ENCODE measurements around the gene DNMT3L. TPM values are rescaled to one million over a fixed set of nuclear protein-coding genes. Genes with fewer than 3 reads are reported as not detected.
"Not testable (repeated sequence)": the region's sequence is repeated elsewhere in the genome, so short reads cannot be mapped to it uniquely, and the experiment has no call there.

DNMT3L gene
- total and polyA plus RNA-seq, 12 donors: not detected

DNA sequence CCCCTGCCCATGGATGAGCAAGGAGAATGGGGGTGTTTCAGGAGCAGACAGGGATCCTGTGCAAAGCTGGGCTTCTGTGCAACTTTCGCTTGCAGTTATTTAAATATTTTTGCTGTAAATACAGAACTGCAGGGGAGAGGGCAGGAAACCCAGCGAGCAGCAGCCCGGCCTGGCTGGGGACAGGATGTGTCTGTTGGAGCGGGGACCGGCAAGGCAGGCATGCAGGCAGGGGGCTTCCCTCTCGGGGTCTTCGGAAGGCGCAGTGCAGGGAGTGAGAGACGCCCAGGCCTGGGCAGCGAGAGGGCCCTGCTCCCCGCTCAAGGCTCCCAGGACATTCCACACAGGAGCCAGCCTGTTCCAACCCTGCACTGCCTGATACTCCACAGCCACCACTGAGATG lies 22.3 kb upstream of the DNMT3L start:
- H3K27ac ChIP-seq: no peak overlapping the region
- no peaks in the 10 kb centered on the region for H3K9me3 ChIP-seq (replicated peaks in 1 of 3)
- no peaks in the 10 kb centered on the region for H3K36me3 ChIP-seq (replicated peaks in 1 of 2)
- no peak for DNase-seq
- intact Hi-C loops (cut with DNase I): no loop called here
- H3K27me3 ChIP-seq: peaks cover 18% of the 10 kb centered on the region
- 72 to 74% (median 72%) methylated on average over 9 to 11 of the region's 11 CpGs for WGBS, 4 donors
- H3K4me1 ChIP-seq (replicated peaks in 1 of 2): peaks cover 0 to 6% of the 10 kb centered on the region in 2 donors
- TF ChIP-seq, protein P1, sequence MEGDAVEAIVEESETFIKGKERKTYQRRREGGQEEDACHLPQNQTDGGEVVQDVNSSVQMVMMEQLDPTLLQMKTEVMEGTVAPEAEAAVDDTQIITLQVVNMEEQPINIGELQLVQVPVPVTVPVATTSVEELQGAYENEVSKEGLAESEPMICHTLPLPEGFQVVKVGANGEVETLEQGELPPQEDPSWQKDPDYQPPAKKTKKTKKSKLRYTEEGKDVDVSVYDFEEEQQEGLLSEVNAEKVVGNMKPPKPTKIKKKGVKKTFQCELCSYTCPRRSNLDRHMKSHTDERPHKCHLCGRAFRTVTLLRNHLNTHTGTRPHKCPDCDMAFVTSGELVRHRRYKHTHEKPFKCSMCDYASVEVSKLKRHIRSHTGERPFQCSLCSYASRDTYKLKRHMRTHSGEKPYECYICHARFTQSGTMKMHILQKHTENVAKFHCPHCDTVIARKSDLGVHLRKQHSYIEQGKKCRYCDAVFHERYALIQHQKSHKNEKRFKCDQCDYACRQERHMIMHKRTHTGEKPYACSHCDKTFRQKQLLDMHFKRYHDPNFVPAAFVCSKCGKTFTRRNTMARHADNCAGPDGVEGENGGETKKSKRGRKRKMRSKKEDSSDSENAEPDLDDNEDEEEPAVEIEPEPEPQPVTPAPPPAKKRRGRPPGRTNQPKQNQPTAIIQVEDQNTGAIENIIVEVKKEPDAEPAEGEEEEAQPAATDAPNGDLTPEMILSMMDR (IDR thresholded peaks at IDR 0.05): no peak
- no peak for TF ChIP-seq POLR2A (IDR thresholded peaks at IDR 0.05)
- no peak overlapping the region for H3K4me3 ChIP-seq

DNA sequence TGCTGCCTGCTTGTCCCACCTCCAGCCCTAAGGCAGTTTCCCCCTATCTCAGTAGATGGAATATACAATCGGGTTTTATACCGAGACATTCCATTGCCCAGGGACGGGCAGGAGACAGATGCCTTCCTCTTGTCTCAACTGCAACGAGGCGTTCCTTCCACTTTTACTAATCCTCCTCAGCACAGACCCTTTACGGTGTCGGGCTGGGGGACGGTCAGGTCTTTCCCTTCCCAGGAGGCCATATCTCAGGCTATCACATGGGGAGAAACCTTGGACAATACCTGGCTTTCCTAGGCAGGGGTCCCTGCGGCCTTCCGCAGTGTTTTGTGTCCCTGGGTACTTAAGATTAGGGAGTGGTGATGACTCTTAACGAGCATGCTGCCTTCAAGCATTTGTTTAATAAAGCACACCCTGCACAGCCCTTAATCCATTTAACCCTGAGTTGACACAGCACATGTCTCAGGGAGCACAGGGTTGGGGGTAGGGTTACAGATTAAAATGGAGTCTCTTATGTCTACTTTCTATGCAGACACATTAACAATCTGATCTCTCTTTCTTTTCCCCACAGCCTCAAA lies 21.6 kb upstream of the DNMT3L start:
- H3K4me1 ChIP-seq (replicated peaks in 1 of 2); H3K27ac ChIP-seq; H3K36me3 ChIP-seq (replicated peaks in 1 of 2); H3K9me3 ChIP-seq (replicated peaks in 1 of 3); intact Hi-C loops (cut with DNase I); H3K4me3 ChIP-seq; DNase-seq: not testable (repeated sequence)
- H3K27me3 ChIP-seq: peaks cover 18% of the 10 kb centered on the region
- WGBS, 4 donors: 67 to 86% (median 76%) methylated on average over 11 of the region's 11 CpGs

DNA sequence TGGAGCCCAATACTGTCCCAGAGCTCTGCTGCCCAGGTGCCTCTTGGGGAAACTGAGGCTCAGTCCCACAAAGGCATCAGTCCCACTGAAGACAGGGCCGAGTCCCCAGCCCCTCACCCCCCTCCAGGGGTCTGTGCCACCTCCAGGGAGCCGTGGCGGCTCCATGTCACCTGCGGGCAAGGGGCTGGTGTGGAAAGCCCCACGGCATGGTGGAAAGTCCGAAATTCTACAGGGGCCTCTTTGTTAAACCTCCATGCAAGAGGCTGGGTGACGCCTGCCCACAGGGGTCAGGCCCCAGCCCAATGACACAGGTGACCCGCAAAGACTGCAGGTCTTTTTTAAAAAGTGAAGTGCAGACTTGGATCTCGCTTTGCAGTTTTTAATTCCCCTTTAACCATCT lies 20.7 kb upstream of the DNMT3L start:
- no peaks in the 10 kb centered on the region for H3K9me3 ChIP-seq (replicated peaks in 1 of 3)
- DNase-seq: no peak
- H3K27ac ChIP-seq: no peak overlapping the region
- peaks cover 18% of the 10 kb centered on the region for H3K27me3 ChIP-seq
- 78 to 87% (median 86%) methylated on average over 3 to 9 of the region's 9 CpGs for WGBS, 4 donors
- intact Hi-C loops (cut with DNase I): no loop called here
- no peaks in the 10 kb centered on the region for H3K36me3 ChIP-seq (replicated peaks in 1 of 2)
- no peak overlapping the region for H3K4me3 ChIP-seq
- TF ChIP-seq, protein P1 (IDR thresholded peaks at IDR 0.05): no peak
- TF ChIP-seq POLR2A (IDR thresholded peaks at IDR 0.05): no peak
- peaks cover 0 to 6% of the 10 kb centered on the region in 2 donors for H3K4me1 ChIP-seq (replicated peaks in 1 of 2)

DNA sequence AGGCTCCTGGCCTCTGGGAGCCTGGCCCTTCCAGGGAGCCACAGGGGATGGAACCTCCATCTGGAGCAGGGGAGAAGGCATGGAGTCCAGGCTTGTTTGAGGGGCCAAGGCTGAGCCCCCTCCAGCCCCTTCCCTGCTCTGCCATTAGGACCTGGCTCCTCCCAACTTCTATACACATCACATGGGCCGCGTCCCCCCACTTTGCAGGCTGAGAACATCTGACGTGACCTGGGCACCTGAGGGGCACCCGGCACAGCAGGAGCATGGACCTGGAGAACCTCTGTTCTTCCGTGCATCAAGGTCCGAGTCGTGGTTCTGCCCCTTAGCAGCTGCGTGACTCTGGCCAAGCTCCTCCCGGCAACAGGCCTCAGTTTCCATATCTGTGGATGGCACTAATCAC lies 20.1 kb upstream of the DNMT3L start:
- intact Hi-C loops (cut with DNase I): no loop called here

More for the DNA sequence above, 20.1 kb upstream of the DNMT3L start:
- H3K4me1 ChIP-seq (replicated peaks in 1 of 2): peaks cover 0 to 6% of the 10 kb centered on the region in 2 donors
- H3K27ac ChIP-seq: no peak overlapping the region
- no peaks in the 10 kb centered on the region for H3K36me3 ChIP-seq (replicated peaks in 1 of 2)
- no peak overlapping the region for H3K4me3 ChIP-seq
- no peak for DNase-seq
- peaks cover 13% of the 10 kb centered on the region for H3K27me3 ChIP-seq
- H3K9me3 ChIP-seq (replicated peaks in 1 of 3): no peaks in the 10 kb centered on the region
- WGBS, 4 donors: 88 to 100% (median 94%) methylated on average over 3 to 9 of the region's 9 CpGs
- TF ChIP-seq, protein P1 (IDR thresholded peaks at IDR 0.05): no peak
- TF ChIP-seq POLR2A (IDR thresholded peaks at IDR 0.05): no peak
